ENCODE measurements around the gene TEKTIP1.

Gene TEKTIP1

GRCh38 chr19:3589949-3590348 lies 51.0 kb downstream of the TEKTIP1 start:
- no peak for TF ChIP-seq CTCF (conservative IDR thresholded peaks at IDR 0.05; ENCODE audit: control insufficient read depth, insufficient read depth, low read depth, low read length)
- DNase-seq (ENCODE audit: low read depth), result no peak

GRCh38 chr19:3590991-3591659 lies 52.2 kb downstream of the TEKTIP1 start:
- no peak for DNase-seq (ENCODE audit: low read depth)
- H3K4me3 ChIP-seq (ENCODE audit: control insufficient read depth, low read depth, low read length), result no peak overlapping the region
- no peak for TF ChIP-seq CTCF (conservative IDR thresholded peaks at IDR 0.05; ENCODE audit: control insufficient read depth, insufficient read depth, low read depth, low read length)

More at GRCh38 chr19:3589949-3590348, 51.0 kb downstream of the TEKTIP1 start:
- H3K4me3 ChIP-seq (ENCODE audit: control insufficient read depth, low read depth, low read length), result no peak overlapping the region

GRCh38 chr19:3591876-3592613 lies 53.1 kb downstream of the TEKTIP1 start:
- H3K4me3 ChIP-seq (ENCODE audit: control insufficient read depth, low read depth, low read length), result no peak overlapping the region
- no peak for DNase-seq (ENCODE audit: low read depth)
- no peak for TF ChIP-seq CTCF (conservative IDR thresholded peaks at IDR 0.05; ENCODE audit: control insufficient read depth, insufficient read depth, low read depth, low read length)

GRCh38 chr19:3593156-3593555 lies 54.2 kb downstream of the TEKTIP1 start:
- DNase-seq (ENCODE audit: low read depth), result no peak
- TF ChIP-seq CTCF (conservative IDR thresholded peaks at IDR 0.05; ENCODE audit: control insufficient read depth, insufficient read depth, low read depth, low read length), result no peak
- H3K4me3 ChIP-seq (ENCODE audit: control insufficient read depth, low read depth, low read length), result no peak overlapping the region

All from fibroblast of mammary gland (primary cell).